GM13976 (cell line): Measurements from ENCODE around the gene HOXA4.

Experiments
- DNase-seq: peaks from one replicate; pipeline ENCODE4 v3.0.0; 2012; ENCODE audit warnings: low spot score
- in situ Hi-C: fragments of 300-500 bp; cut with MboI; formaldehyde crosslinking; loops from one replicate; pipeline ENCODE4 v1.12.0; 2022; ENCODE audit warnings: low sequenced_read_pairs, mixed read lengths, inconsistent platforms; ENCODE audit not compliant: unreplicated experiment
- TF ChIP-seq, protein P1 (sequence below): IDR thresholded peaks from 2 replicates; pipeline ENCODE4 v1.5.1; 2012; ENCODE audit warnings: borderline replicate concordance, mild to moderate bottlenecking; ENCODE audit not compliant: insufficient read depth; ENCODE audit errors: extremely low read depth, missing control alignments, control extremely low read depth

Gene HOXA4

GRCh38 chr7:27145914-27146412 lies 15.4 kb upstream of the HOXA4 start:
- in situ Hi-C loops, result no loop called here
- TF ChIP-seq, protein P1, sequence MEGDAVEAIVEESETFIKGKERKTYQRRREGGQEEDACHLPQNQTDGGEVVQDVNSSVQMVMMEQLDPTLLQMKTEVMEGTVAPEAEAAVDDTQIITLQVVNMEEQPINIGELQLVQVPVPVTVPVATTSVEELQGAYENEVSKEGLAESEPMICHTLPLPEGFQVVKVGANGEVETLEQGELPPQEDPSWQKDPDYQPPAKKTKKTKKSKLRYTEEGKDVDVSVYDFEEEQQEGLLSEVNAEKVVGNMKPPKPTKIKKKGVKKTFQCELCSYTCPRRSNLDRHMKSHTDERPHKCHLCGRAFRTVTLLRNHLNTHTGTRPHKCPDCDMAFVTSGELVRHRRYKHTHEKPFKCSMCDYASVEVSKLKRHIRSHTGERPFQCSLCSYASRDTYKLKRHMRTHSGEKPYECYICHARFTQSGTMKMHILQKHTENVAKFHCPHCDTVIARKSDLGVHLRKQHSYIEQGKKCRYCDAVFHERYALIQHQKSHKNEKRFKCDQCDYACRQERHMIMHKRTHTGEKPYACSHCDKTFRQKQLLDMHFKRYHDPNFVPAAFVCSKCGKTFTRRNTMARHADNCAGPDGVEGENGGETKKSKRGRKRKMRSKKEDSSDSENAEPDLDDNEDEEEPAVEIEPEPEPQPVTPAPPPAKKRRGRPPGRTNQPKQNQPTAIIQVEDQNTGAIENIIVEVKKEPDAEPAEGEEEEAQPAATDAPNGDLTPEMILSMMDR, result no peak
- no peak for DNase-seq

DNA sequence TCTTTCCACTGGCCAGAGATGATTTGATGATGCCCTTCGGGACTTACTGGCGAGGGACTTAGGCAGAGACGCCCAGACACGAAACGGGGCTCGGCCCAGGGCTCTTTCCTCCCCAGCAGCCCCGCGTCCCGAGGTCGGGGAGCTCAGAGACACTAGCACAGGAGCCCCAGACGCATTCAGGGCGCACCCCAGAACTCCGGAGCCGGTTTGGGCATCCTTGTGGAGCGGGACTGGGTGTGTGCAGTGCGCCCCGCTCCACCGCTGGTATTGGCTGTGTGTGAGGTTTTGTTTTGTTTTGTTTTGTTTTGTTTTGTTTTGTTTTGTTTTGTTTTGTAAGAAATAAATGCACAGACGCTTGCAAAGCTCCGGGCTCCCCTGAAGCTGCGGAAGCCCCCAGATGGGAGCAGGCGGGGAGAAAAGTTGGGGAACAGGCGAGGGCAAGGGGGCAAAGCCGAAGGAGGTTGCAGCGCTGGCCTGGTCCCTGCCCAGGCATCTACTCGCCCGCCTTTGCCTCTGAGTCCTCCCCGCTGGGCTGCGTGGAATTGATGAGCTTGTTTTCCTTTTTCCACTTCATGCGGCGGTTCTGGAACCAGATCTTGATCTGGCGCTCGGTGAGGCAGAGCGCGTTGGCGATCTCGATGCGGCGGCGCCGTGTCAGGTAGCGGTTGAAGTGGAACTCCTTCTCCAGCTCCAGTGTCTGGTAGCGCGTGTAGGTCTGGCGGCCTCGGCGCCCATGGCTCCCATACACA lies 14.8 kb upstream of the HOXA4 start:
- peak; percentile 20 for DNase-seq
- TF ChIP-seq, protein P1, result no peak

GRCh38 chr7:27144781-27145164 lies 14.2 kb upstream of the HOXA4 start:
- in situ Hi-C loops, result no loop called here
- no peak for DNase-seq
- TF ChIP-seq, protein P1, result no peak

More for the DNA sequence above, 14.8 kb upstream of the HOXA4 start:
- in situ Hi-C loops, result no loop called here

DNA sequence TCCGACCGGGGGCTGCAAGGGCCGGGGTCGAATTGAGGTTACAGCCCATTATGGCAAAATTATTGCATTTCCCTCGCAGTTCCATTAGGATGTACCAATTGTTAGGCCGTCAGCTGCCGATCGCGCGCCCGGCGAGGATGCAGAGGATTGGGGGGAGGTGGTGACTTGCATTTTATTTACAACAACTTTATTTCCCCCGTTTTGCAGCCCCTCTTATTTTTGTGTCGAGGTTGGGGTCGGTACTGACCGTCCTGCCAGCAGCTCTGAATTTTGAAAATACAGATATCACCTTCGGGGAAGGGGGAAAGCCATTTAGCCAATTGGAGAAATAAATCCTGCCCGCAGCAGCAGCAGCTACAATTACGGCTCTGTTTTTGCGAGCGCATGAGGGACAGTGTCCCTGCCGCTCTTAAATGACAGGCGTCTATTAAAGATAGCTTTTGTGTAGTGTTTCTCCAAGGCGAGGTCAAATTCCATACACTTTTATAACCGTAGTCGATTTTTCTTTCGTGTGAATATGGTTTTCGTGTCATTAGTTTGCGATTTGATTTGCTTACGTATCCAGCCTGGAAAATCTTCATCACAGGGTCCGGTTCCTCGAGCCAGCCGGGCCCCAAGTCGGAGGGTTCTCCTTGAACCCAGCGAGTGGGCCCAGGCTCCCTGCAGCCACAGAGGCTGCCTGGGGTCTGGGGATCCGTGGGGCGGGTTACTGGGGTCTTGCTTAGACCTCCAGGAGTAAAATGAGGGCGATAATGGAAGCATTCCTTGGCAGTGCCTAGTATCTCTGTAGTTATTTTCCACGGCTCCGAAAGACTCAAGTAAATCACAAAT lies 13.6 kb upstream of the HOXA4 start:
- DNase-seq, result peak; percentile 16
- TF ChIP-seq, protein P1, result no peak
- in situ Hi-C loops, result no loop called here

DNA sequence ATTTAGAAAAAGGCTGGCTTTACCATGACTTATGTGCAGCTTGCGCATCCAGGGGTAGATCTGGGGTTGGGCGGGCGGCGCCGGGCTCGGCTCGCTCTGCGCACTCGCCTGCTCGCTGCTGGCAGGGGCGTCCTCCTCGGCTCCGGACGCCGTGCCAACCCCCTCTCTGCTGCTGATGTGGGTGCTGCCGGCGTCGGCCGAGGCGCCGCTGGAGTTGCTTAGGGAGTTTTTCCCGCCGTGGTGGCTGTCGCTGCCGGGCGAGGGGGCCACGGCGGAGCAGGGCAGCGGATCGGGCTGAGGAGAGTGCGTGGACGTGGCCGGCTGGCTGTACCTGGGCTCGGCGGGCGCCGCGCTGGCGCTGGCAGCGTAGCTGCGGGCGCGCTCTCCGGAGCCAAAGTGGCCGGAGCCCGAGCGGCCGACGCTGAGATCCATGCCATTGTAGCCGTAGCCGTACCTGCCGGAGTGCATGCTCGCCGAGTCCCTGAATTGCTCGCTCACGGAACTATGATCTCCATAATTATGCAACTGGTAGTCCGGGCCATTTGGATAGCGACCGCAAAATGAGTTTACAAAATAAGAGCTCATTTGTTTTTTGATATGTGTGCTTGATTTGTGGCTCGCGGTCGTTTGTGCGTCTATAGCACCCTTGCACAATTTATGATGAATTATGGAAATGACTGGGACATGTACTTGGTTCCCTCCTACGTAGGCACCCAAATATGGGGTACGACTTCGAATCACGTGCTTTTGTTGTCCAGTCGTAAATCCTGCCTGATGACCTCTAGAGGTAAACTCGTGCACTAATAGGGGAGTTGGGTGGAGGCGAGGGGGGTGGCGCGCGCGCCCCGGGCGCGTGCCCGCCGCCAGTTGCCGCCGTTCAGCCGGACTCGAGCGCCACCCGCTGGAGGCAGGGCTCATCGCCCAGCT lies 12.7 kb upstream of the HOXA4 start, which contains the start of gene HOXA5:
Gene HOXA5, minus strand, starts transcription at position 659 of the 927 bp plus-strand sequence. Its CDS starts 74 bp downstream, at position 585.
- TF ChIP-seq, protein P1, result no peak
- in situ Hi-C loops, result no loop called here
- DNase-seq, result peak; percentile 32

GRCh38 chr7:27142580-27143022 lies 12.0 kb upstream of the HOXA4 start:
- in situ Hi-C loops, result no loop called here
- TF ChIP-seq, protein P1, result no peak

More at GRCh38 chr7:27142580-27143022, 12.0 kb upstream of the HOXA4 start:
- no peak for DNase-seq
